MV-4-11 (cell line): Measurements from ENCODE around the gene NPLOC4.
A peak's percentile ranks its signal among the peaks of the same experiment; 100 is the strongest.

Experiments
- DNase-seq: peaks from one replicate; lab custom pipeline; 2025; lab: John Stamatoyannopoulos, UW

NPLOC4 gene

DNA sequence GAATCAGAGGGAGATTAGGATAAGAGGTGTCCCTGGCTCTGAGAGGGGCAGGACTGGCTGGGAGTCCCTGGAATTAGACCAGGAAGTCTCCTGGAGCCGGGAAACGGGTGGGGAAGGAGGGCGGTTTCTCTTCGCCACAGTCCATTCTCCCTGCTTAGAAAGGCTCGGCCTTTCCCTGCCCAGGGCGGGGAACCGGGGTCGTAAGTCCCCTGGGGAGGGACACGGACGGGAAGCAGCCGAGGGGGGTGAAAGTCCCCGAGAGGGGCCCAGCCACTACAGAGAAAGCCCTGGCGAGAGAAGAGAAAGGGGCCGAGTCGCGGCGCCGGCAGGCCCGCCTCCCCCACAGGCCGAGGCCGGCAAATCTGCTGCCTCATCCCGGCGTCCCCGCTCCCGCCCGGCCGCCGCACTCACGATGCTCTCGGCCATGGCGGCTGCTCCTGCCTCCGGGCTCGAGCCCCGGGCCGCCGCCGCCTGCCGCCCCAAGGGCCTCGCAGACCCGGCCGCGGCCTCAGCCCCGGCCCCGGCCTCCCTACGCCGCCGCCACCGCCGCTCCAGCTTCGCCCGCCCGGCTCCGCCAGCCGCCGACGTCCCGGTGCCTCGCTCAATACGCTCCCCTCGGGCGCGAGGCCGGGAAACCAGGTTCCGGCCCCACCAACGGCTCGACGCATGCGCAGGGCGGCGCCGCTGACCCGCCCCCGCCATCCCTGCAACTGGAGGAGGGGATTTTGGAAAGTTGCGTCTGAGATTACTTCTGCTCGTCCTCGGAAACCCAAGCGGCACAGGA, at the start of gene NPLOC4, which contains the start of gene TSPAN10:
NPLOC4 (minus strand) TSS at position 608 of the 784 bp plus-strand sequence; CDS start at position 426, 182 bp downstream.
TSPAN10 (plus strand) TSS at position 692 of the 784 bp plus-strand sequence. CDS start 5,217 bp downstream, outside the sequence.
- DNase-seq: peak; percentile 59

DNA sequence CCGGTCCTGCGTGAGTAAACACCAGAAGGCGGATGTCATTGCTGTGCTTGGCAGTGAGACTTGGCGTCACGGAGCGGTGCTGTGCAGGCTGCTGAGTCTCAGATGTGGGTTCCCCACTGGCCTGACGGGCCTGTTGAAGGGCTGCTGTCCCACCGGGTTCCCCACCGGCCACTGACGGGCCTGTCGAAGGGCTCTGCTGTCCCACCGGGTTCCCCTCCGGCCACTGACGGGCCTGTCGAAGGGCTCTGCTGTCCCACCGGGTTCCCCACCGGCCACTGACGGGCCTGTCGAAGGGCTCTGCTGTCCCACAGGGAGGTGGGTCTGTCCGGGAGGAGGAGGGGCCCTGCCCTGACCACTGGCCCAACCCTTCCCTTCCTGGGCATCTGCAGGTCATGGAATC, 49.7 kb upstream of the NPLOC4 start:
- no peak for DNase-seq

- peak; percentile 46 for DNase-seq
These were observed 48.2 kb upstream of the NPLOC4 start for GRCh38 chr17:81685108-81685507.

DNA sequence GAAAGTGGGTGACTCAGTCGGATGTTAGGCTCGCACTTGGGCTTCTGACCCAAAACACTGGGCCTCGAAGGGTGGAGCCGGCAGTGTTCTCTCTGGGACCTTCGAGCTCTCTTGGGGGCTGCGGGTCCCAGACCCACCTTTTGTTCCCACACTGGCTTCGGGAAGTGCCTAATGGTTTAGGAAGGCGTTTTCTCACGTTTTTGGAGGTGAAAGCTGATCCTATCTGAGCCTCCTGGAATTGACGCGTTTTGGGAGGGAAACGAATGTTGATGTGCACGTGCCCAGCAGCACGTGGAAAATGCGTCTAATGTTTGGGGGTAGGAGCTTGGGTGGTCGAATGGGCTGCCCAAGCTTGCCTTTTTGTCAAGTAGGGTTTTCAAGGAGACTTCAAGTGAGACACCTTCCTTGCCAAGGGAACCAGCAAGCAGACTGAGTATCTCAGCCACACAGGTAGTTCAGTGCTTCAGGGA, 47.6 kb upstream of the NPLOC4 start:
- DNase-seq: peak; percentile 30

GRCh38 chr17:81683584-81684441, 46.9 kb upstream of the NPLOC4 start, which contains the start of the genes ARL16 and HGS:
TSS of gene ARL16 (minus strand) at chr17:81683797. CDS start at chr17:81683753, 44 bp downstream.
TSS of gene HGS (plus strand) at chr17:81684011. CDS start at chr17:81684067, 56 bp downstream.
- peak; percentile 98 for DNase-seq

DNA sequence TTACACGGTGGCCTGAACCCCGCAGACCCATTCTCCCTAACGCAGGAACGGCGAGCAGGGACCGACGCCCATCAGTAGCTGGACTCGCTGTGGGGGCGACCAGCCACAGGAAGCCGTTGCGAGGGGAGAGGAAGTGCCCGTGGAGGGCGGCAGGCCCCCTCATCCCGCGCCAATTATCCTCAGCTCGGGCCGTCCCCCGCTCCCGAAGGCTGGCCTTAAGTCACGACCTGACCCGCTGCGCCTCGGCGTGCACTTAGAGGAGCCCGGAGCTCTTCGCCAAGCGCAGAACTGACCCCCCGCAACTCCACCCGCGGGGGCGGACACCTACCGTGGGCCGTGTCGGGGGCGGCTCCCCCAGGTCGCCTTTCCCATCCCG, 46.3 kb upstream of the NPLOC4 start:
- no peak for DNase-seq

GRCh38 chr17:81682565-81683207, 45.8 kb upstream of the NPLOC4 start:
- DNase-seq: peak; percentile 41

DNA sequence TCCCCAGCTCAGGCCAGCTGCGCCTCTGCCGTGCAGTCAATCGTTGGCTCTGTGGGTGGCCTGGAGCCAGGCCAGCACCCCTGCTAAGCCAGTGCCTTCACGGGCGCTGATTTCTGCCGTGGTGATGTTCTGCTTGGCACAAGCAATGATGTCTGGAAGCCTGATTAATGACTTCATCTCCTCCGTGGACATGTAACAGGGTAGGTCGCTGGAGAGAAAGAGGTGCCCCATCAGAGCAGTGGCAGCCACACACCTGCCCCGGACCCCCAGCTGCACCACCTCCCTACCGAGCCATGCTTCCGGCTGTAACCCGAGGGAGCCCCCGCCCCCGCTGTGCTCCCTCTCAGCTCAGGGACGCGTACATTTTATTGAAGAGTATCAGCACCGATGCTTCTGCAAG, 44.8 kb upstream of the NPLOC4 start:
- no peak for DNase-seq

DNA sequence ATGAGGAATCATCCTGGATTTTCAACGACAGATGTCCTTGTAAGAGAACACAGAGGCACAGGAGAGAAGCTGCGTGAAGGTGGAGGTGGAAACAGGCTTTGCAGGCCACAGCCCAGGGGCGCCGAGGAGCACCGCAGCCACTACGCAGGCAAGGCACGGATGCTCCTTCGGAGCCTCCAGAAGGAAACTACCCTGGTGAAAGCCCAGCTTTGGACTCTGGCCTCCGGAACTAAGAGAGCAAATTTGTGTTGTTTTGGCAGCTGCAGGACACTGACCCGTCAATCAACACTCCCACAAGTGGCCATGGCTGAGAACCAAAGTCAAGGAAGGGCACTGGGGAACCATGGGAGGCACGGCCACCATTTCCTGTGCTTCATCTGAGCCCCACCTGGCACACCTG, 43.2 kb upstream of the NPLOC4 start:
- no peak for DNase-seq

- DNase-seq: no peak
These were observed 40.0 kb upstream of the NPLOC4 start for GRCh38 chr17:81676906-81677305.

DNA sequence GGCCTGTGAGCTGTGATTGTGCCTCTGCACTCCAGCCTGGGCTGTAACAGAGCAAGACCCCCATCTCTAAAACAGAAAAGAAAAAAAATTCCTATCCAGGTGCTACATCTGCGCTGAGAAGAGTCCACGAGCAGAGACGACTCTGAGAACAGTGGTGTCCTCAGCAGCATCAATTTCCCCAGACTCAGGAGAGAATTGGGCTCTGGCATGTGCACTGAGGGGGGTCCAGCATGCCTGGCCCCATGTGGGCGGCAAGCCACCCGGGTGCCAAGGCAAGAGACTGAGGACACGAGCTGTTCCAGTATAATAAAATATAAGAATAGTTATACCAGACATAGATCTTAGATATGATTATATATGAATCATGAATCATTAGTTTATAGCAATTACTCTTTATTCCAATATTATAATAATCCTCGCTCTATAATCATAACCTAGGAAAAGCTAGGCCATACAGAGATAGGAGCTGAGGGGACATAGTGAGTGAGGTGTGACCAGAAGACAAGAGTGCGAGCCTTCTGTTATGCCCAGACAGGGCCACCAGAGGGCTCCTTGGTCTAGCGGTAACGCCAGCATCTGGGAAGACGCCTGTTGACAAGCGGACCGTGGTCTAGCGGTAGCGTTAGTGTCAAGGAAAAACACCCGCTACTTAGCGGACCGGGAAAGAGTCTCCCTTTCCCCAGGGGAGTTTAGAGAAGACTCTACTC, 38.8 kb upstream of the NPLOC4 start:
- DNase-seq: peak; percentile 50

GRCh38 chr17:81673561-81674258, 36.8 kb upstream of the NPLOC4 start:
- no peak for DNase-seq

DNA sequence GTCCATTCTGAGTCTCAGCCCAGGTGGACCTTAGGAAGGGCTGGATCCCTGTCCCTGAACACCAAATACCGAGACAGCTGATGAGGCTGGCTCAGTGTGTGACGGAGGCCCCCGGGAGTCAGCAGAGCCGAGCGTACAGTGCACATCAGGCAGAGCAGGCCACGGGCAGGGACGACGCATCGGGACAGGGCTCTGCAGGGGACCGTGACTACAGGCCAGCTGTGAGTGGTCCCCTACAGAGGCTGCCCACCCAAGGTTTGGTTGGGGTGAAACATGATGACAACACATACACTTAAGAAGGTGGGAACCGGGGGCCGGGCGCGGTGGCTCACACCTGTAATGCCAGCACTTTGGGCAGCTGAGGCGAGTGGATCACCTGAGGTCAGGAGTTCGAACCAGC, 36.0 kb upstream of the NPLOC4 start:
- no peak for DNase-seq

DNA sequence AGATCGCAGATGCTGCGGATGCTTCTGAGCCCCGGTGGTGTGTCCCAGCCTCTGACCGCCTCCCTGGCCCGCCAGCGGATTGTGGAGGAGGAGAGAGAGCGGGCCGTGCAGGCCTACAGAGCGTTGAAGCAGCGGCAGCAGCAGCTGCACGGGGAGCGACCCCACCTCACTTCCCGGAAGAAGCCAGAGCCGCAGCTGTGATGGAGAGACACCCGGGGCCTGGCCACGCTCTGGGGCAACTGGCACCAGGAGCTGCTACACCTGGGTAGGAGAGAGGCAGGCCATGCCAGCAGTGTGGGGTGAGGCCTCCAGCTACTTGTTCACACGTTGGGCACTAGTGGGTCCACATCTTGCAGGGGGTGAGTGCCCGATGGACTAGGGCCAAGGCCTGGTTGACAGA, 35.6 kb upstream of the NPLOC4 start:
- no peak for DNase-seq

- DNase-seq: no peak
These were observed 30.8 kb upstream of the NPLOC4 start for GRCh38 chr17:81667754-81668153.

- peak; percentile 94 for DNase-seq
These were observed 29.7 kb upstream of the NPLOC4 start, which contains the start of the genes CCDC137 and OXLD1 for GRCh38 chr17:81666342-81667191. TSS of gene CCDC137 (plus strand) at chr17:81666737. CDS start at chr17:81666767, 30 bp downstream. TSS of gene OXLD1 (minus strand) at chr17:81666605. CDS start at chr17:81666577, 28 bp downstream.

DNA sequence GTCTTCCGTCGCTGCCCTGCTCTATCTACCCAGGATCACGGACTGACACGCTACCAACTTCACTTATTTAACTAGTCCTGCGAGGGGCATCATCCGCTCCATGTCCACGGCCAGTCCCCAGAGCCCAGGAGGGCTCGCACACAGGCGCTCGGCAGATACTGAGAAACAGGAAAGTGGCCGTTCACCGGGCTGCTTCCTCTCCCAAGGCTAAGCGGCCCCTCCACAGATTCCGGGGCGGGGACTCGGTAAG, 29.1 kb upstream of the NPLOC4 start:
- DNase-seq: no peak

DNA sequence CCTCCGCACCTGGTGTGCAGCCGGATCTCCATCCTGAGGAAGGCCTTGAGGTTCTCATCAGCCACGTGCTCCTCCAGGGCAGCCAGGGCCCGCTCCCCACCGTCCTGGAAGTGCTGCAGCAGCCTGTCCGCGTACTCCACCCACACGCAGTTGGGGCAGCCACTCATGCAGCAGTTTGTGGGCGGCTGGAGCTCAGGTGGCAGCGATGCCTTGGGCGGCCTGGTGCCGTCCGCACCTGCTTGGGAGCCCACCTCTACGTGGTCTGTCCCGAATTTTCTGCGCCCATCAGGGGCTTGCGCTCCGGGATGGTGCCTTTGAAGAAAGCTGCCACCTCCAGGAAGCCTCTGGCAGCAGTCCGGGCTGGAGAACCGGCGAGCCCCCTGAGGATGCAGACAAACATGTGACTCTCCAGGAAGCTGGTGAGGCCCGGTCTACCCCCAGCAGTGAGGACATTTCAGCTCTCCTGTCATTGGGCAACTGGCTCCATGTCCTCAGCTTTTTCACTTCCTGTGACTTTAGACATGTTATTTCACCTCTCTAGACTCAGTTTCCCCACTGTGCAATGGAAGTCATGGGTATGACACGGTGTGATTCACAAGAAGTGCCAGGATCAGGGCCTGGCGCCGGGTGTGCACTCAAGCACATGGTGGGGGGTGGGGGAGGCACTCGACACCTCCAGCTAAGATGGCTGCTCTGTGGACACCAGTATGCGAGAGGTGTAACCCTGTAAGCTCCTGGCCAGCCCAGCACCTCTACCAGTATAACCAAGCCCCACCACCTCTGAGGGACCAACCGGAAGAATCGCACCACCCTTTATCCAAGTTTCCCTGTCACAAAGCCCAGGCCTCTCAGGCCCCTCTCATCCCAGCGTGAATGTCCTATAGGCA, 28.5 kb upstream of the NPLOC4 start:
- DNase-seq: no peak

DNA sequence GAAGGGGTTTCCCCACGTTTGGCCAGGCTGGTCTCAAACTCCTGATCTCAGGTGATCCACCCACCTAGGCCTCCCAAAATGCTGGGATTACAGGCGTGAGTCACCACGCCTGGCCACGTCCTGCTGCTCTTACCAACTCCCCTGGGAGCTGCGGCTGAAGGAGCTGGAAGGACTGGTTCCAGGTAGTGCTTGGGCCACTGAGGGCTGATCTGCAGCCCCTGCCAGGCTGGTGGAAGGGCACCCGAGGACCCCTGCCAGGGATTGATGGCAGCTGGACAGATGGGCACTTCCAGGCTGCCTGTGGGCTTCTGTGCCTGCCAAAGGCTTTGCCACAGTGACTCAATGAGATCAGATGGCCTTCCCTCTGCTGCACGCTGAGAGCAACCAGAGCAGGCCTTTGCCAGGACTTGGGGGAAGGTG, 27.1 kb upstream of the NPLOC4 start:
- no peak for DNase-seq
